Measurements from ENCODE around the gene PER1.

DNA sequence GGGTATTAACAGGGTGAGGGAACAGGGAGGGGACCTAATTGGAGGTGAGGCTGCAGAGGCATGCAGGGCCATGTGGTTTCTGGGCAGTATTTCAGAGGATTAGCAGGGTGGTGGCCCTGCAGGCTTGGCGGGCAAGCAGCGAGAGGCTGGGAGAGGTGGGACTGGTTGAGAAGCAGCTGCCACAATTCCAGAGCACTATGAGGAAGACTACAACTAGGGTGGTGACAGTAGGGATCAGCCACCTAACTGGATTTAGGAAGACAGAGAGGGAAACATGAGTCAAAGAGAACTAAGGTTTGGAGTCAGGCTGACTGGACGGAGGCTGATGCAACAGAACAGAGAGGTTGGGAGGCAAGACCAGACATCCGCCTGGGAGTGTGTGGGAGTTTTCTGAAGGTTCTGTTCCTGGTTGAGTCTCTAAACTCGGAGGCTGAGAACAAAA lies 46.2 kb downstream of the PER1 start:
- TF ChIP-seq SMC3 (IDR thresholded peaks at IDR 0.05; ENCODE audit: low read length) (no peak), CHD2 (IDR thresholded peaks at IDR 0.05; ENCODE audit: low read depth, low read length) (no peak)

All from HepG2 (cell line).